ENCODE data around the gene FRMD8.
"Not testable (repeated sequence)": the region's sequence is repeated elsewhere in the genome, so short reads cannot be mapped to it uniquely, and the experiment has no call there.

The FRMD8 gene

GRCh38 chr11:65445101-65445603 lies 58.7 kb downstream of the FRMD8 start:
- POLR2A ChIA-PET, result interaction anchor here (0.7 to 1.7 kb wide), 5 partner anchors 8 to 62 kb away, joined by 3 to 7 read pairs (median 4); partner anchors contain the start of gene MALAT1
- no peak for DNase-seq (ENCODE audit: extremely low spot score)
- TF ChIP-seq CTCF (IDR thresholded peaks at IDR 0.05; ENCODE audit: control extremely low read depth, extremely low read depth, low read depth, missing control alignments), result no peak
- CTCF ChIA-PET, result interaction anchor here (0.8 to 2.3 kb wide), 6 partner anchors 10 to 56 kb away, joined by 3 to 8 read pairs (median 3); no protein-coding TSS in a partner anchor

- TF ChIP-seq CTCF (IDR thresholded peaks at IDR 0.05; ENCODE audit: control extremely low read depth, extremely low read depth, low read depth, missing control alignments), result no peak
- POLR2A ChIA-PET, result interaction anchor here (0.6 to 2.0 kb wide), 11 partner anchors 9 to 401 kb away, joined by 3 to 7 read pairs (median 3); partner anchors contain the start of genes MALAT1 and NEAT1
- no peak for DNase-seq (ENCODE audit: extremely low spot score)
- CTCF ChIA-PET, result interaction anchor here (0.8 to 2.3 kb wide), 9 partner anchors 9 to 65 kb away, joined by 3 to 11 read pairs (median 3); no protein-coding TSS in a partner anchor
Observed at GRCh38 chr11:65445604-65446445, 59.4 kb downstream of the FRMD8 start.

GRCh38 chr11:65446446-65447277 lies 60.2 kb downstream of the FRMD8 start:
- CTCF ChIA-PET, result interaction anchor here (1.0 to 2.2 kb wide), 6 partner anchors 9 to 65 kb away, joined by 3 to 11 read pairs (median 4); no protein-coding TSS in a partner anchor
- TF ChIP-seq CTCF (IDR thresholded peaks at IDR 0.05; ENCODE audit: control extremely low read depth, extremely low read depth, low read depth, missing control alignments), result no peak
- POLR2A ChIA-PET, result interaction anchor here (0.6 to 2.0 kb wide), 11 partner anchors 8 to 400 kb away, joined by 3 to 7 read pairs (median 5); partner anchors contain the start of genes MALAT1 and NEAT1
- no peak for DNase-seq (ENCODE audit: extremely low spot score)

- ChIA-PET POLR2A (interaction anchor here (1.8 to 2.0 kb wide), 2 partner anchors 51 to 56 kb away, joined by 5 to 6 read pairs; partner anchors contain the start of gene MALAT1), CTCF (interaction anchor here (1.0 to 2.2 kb wide), 4 partner anchors 11 to 32 kb away, joined by 3 to 11 read pairs (median 4); no protein-coding TSS in a partner anchor)
- DNase-seq (ENCODE audit: extremely low spot score), result no peak
- no peak for TF ChIP-seq CTCF (IDR thresholded peaks at IDR 0.05; ENCODE audit: control extremely low read depth, extremely low read depth, low read depth, missing control alignments)
Observed at GRCh38 chr11:65448074-65448417, 61.6 kb downstream of the FRMD8 start.

- ChIA-PET POLR2A (interaction anchor here (0.6 to 1.8 kb wide), 3 partner anchors 23 to 58 kb away, joined by 3 to 5 read pairs (median 4); no protein-coding TSS in a partner anchor), CTCF (interaction anchor here (1.1 to 2.2 kb wide), 4 partner anchors 7 to 32 kb away, joined by 3 to 11 read pairs (median 4); no protein-coding TSS in a partner anchor)
- no peak for TF ChIP-seq CTCF (IDR thresholded peaks at IDR 0.05; ENCODE audit: control extremely low read depth, extremely low read depth, low read depth, missing control alignments)
- no peak for DNase-seq (ENCODE audit: extremely low spot score)
Observed at GRCh38 chr11:65448418-65449105, 62.1 kb downstream of the FRMD8 start.

- POLR2A ChIA-PET; CTCF ChIA-PET; DNase-seq (ENCODE audit: extremely low spot score): not testable (repeated sequence)
Observed at GRCh38 chr11:65451301-65451700, 64.9 kb downstream of the FRMD8 start.

GRCh38 chr11:65452259-65452658 lies 65.8 kb downstream of the FRMD8 start:
- DNase-seq (ENCODE audit: extremely low spot score); CTCF ChIA-PET: not testable (repeated sequence)
- POLR2A ChIA-PET, result interaction anchor here (0.9 kb wide), 1 partner anchor 56 kb away, joined by 5 read pairs; no protein-coding TSS in a partner anchor

Measured in GM10248 (cell line).